Spleen (tissue), 11 donors: ENCODE data around the gene METTL26. TPM values are rescaled to one million over a fixed set of nuclear protein-coding genes. Genes with fewer than 3 reads are reported as not detected.
A peak's percentile ranks its signal among the peaks of the same experiment; 100 is the strongest.

Experiments used
- DNase-seq: peaks from one replicate; pipeline ENCODE4 v3.0.0-alpha.2; 2020
- H3K27ac ChIP-seq, 8 donors: fragments of 200-600 bp; sonication (generic) in 7 of 8; 1 replicate in 4 of 8; 2 replicates in 4 of 8; pipeline versions ENCODE4 v1.5.0 to v1.8.0; 2016 to 2021; ENCODE audit warnings: inconsistent platforms in 4 of 8, mild to moderate bottlenecking in 4 of 8, moderate library complexity in 1 of 8
- H3K27me3 ChIP-seq, 7 donors: fragments of 200-600 bp; sonication (generic) in 6 of 7; replicated peaks in 1 of 7; 1 replicate in 4 of 7; 2 replicates in 3 of 7; pipeline versions ENCODE4 v1.5.0 to v1.8.0; 2016 to 2021; ENCODE audit warnings: inconsistent platforms in 3 of 7, mild to moderate bottlenecking in 1 of 7
- H3K36me3 ChIP-seq, 6 donors: fragments of 200-600 bp; sonication (generic) in 5 of 6; 1 replicate in 4 of 6; 2 replicates in 2 of 6; pipeline versions ENCODE4 v1.5.0 to v1.8.0; 2016 to 2021; ENCODE audit warnings: inconsistent platforms in 2 of 6
- H3K4me1 ChIP-seq, 6 donors: fragments of 200-600 bp; sonication (generic) in 5 of 6; 1 replicate in 3 of 6; 2 replicates in 3 of 6; pipeline versions ENCODE4 v1.5.0 to v1.8.0; 2016 to 2021; ENCODE audit warnings: inconsistent platforms in 3 of 6
- H3K4me3 ChIP-seq, 8 donors: fragments of 200-600 bp; sonication (generic) in 7 of 8; 1 replicate in 4 of 8; 2 replicates in 4 of 8; pipeline versions ENCODE4 v1.5.0 to v1.8.0; 2016 to 2021; ENCODE audit warnings: inconsistent platforms in 4 of 8, mild to moderate bottlenecking in 4 of 8, moderate library complexity in 2 of 8
- H3K9me3 ChIP-seq, 8 donors: fragments of 200-600 bp; sonication (generic) in 7 of 8; 1 replicate in 4 of 8; 2 replicates in 4 of 8; pipeline versions ENCODE4 v1.5.0 to v1.8.0; 2016 to 2021; ENCODE audit warnings: inconsistent platforms in 4 of 8
- CTCF ChIP-seq, 11 experiments: fragments of 200-600 bp in 7 of 11; fragments of 450-650 bp in 4 of 11; sonication (generic) in 4 of 11; IDR thresholded peaks in 8 of 11; conservative IDR thresholded peaks in 3 of 11; 1 replicate in 7 of 11; 2 replicates in 4 of 11; pipeline versions ENCODE4 v1.4.0 to v1.8.0; 2016 to 2021; ENCODE audit warnings: antibody characterized with exemption in 11 of 11, inconsistent platforms in 4 of 11, mild to moderate bottlenecking in 1 of 11
- POLR2A ChIP-seq, 3 donors: fragments of 450-650 bp; IDR thresholded peaks; one replicate each; pipeline ENCODE4 v1.5.1; 2017; ENCODE audit warnings: antibody characterized with exemption in 3 of 3, mild to moderate bottlenecking in 1 of 3
- POLR2AphosphoS5 ChIP-seq, 3 donors: sonication (generic); formaldehyde crosslinking; IDR thresholded peaks; one replicate each; pipeline ENCODE4 v1.5.1; 2017; ENCODE audit warnings: antibody characterized with exemption in 3 of 3
- WGBS, 5 donors: extraction: QIAGEN DNeasy Blood & Tissue Kit in 3 of 5; methylation state at CpG; one replicate each; pipeline versions ENCODE4 v1.1.5 to v1.1.7; 2013 to 2018; 5-methylcytosine and 5-hydroxymethylcytosine counted together
- intact Hi-C: fragments of 100-400 bp; cut with DNase I; formaldehyde crosslinking; loops from one replicate; pipeline ENCODE4 v1.15.0; 2023; ENCODE audit warnings: low total_unique reads
- polyA plus RNA-seq, 3 donors: library from polyadenylated mRNA; stranded (reverse); fragments of 200-250 nt; gene quantifications; one replicate each; pipeline ENCODE4 v1.2.1, GENCODE V29; 2013
- total RNA-seq, 7 donors: library from RNA; depleted of rRNA in 3 of 7; stranded (reverse); fragments of >200 nt in 3 of 7; fragmentation: NEBNext Ultra II Directional in 4 of 7; extraction: Animal tissue kit (Norgen Biotek cat#: 25700) in 4 of 7; gene quantifications; one replicate each; pipeline versions ENCODE4 v1.1.0 to v1.2.1, GENCODE V29; 2016 to 2021
- donor health status: healthy with polysubstance abuse.
- donor health status: DM: no; HTN: no; CAD: no; lungs with moderate emphysema.
- donor health status: DM: no; HTN: no; CAD: no.
- donor health status: Bipolar disorder and iron deficiency.
- donor health status: healthy.
- donor health status: DM: no; HTN: no; CAD: no.
- donor health status: DM: yes; HTN: yes; CAD: no.

Gene METTL26
- total and polyA plus RNA-seq, 10 donors, result 39.6 to 165 (median 59.4) TPM

DNA sequence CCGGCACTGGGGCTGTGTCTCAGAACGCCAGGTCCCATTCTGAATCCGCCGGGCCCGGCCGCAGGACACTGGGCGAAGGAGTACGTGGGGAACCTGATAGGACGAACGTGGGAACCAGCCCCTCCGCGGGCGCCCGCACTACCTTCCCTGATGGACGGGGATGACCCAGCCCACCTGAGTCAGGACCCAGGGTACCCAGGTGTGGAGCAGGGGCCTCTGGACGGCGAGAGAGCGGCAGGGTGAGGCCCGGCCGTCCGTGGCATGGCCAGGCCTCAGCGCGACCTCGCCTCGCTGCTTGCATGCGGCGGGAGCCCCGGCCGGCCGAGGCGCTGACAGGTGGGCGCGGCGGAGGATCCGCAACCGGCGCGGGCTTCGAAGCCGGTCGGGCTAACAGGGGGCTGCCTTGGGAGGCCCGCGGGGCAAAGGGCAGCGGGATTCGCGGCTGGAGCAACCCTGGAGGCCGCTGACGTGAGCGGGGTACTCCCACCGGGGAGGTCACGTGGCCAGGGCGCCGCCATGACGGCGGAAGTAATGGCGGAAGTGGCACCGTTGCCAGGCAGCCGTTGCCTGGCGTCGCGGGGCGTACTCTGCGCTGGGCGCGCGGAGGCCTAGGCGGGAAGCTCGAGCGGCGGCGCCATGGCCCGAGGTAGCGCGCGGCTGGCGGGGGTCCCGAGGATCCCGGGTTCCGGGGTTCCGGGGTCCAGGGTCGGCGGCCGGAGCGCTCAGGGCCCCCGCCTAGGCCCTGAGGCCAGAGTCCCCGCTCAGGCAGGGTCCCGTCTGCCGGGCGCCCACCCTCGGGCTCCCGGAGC lies 12.9 kb upstream of the METTL26 start, which contains the start of gene WDR90:
TSS of gene WDR90 (plus strand) at position 585 of the 809 bp plus-strand sequence. CDS start at position 637, 52 bp downstream.
- Histone ChIP-seq H3K9me3 (no peaks in the 10 kb centered on the region), H3K4me1 (peaks cover 13 to 63% (median 47%) of the 10 kb centered on the region in 6 donors), H3K36me3 (peaks cover 0 to 21% (median 0%) of the 10 kb centered on the region in 6 donors), H3K4me3 (peak within 1 kb of the TSS; percentile 52 to 94 (median 84)), H3K27me3 (no peaks in the 10 kb centered on the region), H3K27ac (peak within 1 kb of the TSS; percentile 36 to 96 (median 88))
- TF ChIP-seq POLR2A (IDR thresholded peaks at IDR 0.05) (peak in 1 of 3 donors; percentile 51), POLR2AphosphoS5 (IDR thresholded peaks at IDR 0.05) (peak; percentile 88 to 92 (median 90)), CTCF (IDR thresholded peaks at IDR 0.05 in 8 of 11, conservative IDR thresholded peaks at IDR 0.05 in 3 of 11) (peak in 1 of 11 experiments; percentile 32)
- DNase-seq, result peak; percentile 99
- 0 to 2% (median 1%) methylated on average over 18 to 91 of the region's 91 CpGs for WGBS, 5 donors
- intact Hi-C loops, result no loop called here

DNA sequence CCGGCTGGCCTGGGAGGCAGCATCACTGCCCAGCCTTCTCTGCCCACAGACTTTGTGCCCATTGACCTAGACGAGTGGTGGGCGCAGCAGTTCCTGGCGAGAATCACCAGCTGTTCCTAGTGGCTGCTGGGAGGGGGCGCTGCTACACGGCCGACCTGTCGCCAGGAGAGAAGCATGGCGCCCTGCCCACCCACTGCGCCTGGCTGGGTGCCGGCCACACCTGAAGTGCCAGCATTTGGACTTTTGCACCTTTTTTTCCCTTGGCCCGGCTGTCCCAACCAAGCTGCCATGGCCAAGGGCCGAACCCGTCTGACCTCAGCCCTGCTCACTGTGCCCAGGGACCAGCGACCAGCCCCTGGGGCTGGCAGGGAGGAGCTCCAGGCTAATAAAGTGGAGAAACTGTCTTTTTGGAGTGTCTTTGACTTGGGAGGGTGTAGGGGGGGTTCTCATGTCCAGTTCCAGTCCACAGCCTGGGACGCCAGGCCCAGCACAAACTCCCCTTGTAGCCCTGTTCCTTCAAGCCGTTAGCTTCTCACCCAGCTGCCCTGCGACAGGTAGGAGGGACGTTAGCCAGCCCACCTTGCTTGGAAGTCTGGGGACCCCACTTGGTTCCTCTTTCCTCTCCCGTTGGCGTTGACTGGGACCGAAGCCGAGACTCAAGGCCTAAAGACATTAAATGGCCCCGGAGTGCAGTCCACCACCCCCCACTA lies 12.1 kb upstream of the METTL26 start:
- Histone ChIP-seq H3K4me1 (peaks cover 13 to 70% (median 52%) of the 10 kb centered on the region in 6 donors), H3K9me3 (no peaks in the 10 kb centered on the region), H3K36me3 (peaks cover 0 to 13% (median 0%) of the 10 kb centered on the region in 6 donors), H3K4me3 (peak overlapping the region; percentile 52 to 94 (median 84)), H3K27me3 (no peaks in the 10 kb centered on the region), H3K27ac (peak overlapping the region; percentile 36 to 96 (median 88))
- 17 to 39% (median 34%) methylated on average over 12 to 24 of the region's 24 CpGs for WGBS, 5 donors
- intact Hi-C loops, result no loop called here
- TF ChIP-seq CTCF (IDR thresholded peaks at IDR 0.05 in 8 of 11, conservative IDR thresholded peaks at IDR 0.05 in 3 of 11), result peak in 5 of 11 experiments; percentile 23 to 52 (median 41)
- no peak for TF ChIP-seq POLR2A (IDR thresholded peaks at IDR 0.05)
- DNase-seq, result no peak

DNA sequence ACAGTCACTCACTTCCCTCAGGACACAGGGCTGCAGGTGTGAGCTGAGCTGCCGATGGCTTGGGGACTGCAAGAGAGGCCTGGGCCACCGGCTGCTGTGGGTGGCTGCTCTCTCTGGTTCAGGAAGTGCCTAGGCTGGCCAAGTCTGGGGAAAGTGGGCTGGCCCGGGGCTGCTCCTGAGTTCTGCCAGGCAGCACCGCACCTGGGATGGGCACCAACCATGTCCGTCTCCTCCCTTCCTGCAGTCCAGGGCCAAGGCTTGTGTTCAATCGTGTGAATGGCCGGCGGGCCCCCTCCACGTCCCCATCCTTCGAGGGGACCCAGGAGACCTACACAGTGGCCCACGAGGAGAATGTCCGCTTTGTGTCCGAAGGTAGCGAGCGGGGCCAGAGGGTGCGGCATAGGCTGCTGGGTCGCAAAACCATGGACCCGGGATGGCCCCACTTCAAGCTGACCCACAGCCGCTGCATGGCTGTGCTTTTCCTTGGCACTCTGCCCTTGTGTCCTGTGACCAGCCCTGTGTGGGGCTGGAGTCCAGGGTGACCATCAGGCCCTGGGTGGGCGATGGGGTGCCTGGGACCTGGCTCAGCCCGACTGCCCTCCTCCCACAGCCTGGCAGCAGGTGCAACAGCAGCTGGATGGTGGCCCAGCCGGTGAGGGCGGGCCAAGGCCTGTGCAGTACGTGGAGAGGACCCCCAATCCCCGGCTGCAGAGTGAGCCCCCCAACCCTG lies 11.2 kb upstream of the METTL26 start:
- Histone ChIP-seq H3K27me3 (no peaks in the 10 kb centered on the region), H3K27ac (peak overlapping the region in 4 of 8 donors; percentile 44 to 96 (median 91)), H3K9me3 (no peaks in the 10 kb centered on the region), H3K36me3 (peaks cover 0 to 8% (median 0%) of the 10 kb centered on the region in 6 donors), H3K4me1 (peaks cover 22 to 79% (median 61%) of the 10 kb centered on the region in 6 donors), H3K4me3 (peak overlapping the region in 1 of 8 donors; percentile 94)
- TF ChIP-seq POLR2AphosphoS5 (IDR thresholded peaks at IDR 0.05) (peak in 1 of 3 donors; percentile 28), CTCF (IDR thresholded peaks at IDR 0.05 in 8 of 11, conservative IDR thresholded peaks at IDR 0.05 in 3 of 11) (no peak), POLR2A (IDR thresholded peaks at IDR 0.05) (no peak)
- intact Hi-C loops, result no loop called here
- WGBS, 5 donors, result 72 to 84% (median 81%) methylated on average over 16 to 25 of the region's 25 CpGs
- DNase-seq, result no peak
